Kidney (tissue), 14 donors: Measurements from ENCODE around the gene RAP1A. TPM values are rescaled to one million over a fixed set of nuclear protein-coding genes. Genes with fewer than 3 reads are reported as not detected.
"Not testable (repeated sequence)": the region's sequence is repeated elsewhere in the genome, so short reads cannot be mapped to it uniquely, and the experiment has no call there.

Source experiments
- DNase-seq, 5 donors: peaks; one replicate each; pipeline ENCODE4 v3.0.0-alpha.2; 2013 to 2020
- FAIRE-seq: peaks from 2 replicates; lab custom pipeline; 2012; peaks lifted over from hg19 to GRCh38; lab: Jason Lieb, UNC
- H3K27ac ChIP-seq, 2 donors: one replicate each; pipeline ENCODE4 v1.7.0; 2013; ENCODE audit warnings: low read depth in 2 of 2, low read length in 2 of 2, inconsistent platforms in 1 of 2
- H3K27me3 ChIP-seq: one replicate; pipeline ENCODE4 v1.7.1; 2013; ENCODE audit warnings: low read length, inconsistent platforms; ENCODE audit not compliant: control insufficient read depth, insufficient read depth
- H3K36me3 ChIP-seq, 3 donors: one replicate each; pipeline versions ENCODE4 v1.7.0 to v1.7.1; 2013; ENCODE audit warnings: low read length in 3 of 3, control low read depth in 1 of 3, inconsistent platforms in 1 of 3; ENCODE audit not compliant: insufficient read depth in 3 of 3, control insufficient read depth in 2 of 3
- H3K4me1 ChIP-seq, 3 donors: one replicate each; pipeline versions ENCODE4 v1.7.0 to v1.7.1; 2013; ENCODE audit warnings: low read length in 3 of 3, inconsistent platforms in 1 of 3, low read depth in 1 of 3; ENCODE audit not compliant: control insufficient read depth in 2 of 3, insufficient read depth in 2 of 3
- H3K4me3 ChIP-seq, 3 donors: one replicate each; pipeline versions ENCODE4 v1.7.0 to v1.8.1; 2013; ENCODE audit warnings: low read length in 3 of 3, control low read depth in 1 of 3, inconsistent platforms in 1 of 3
- H3K9ac ChIP-seq, 3 donors: one replicate each; pipeline versions ENCODE4 v1.7.0 to v1.7.1; 2013; ENCODE audit warnings: low read length in 3 of 3, control low read depth in 1 of 3, inconsistent platforms in 1 of 3
- H3K9me3 ChIP-seq, 3 donors: one replicate each; pipeline versions ENCODE4 v1.7.0 to v1.7.1; 2013; ENCODE audit warnings: low read length in 3 of 3, control low read depth in 1 of 3, inconsistent platforms in 1 of 3; ENCODE audit not compliant: control insufficient read depth in 2 of 3, insufficient read depth in 1 of 3
- intact Hi-C: fragments of 100-400 bp; cut with DNase I; formaldehyde crosslinking; loops from one replicate; pipeline ENCODE4 v1.11.1; 2022
- polyA plus RNA-seq: library from polyadenylated mRNA; stranded (reverse); fragments of 350-450 nt; fragmentation: Illumina TruSeq; extraction: RNeasy Lipid Tissue Mini Kit (QIAGEN cat#74804); gene quantifications from one replicate; pipeline ENCODE4 v1.2.3, GENCODE V29; 2014; ENCODE audit warnings: low read depth, low replicate concordance; ENCODE audit not compliant: insufficient read depth
- total RNA-seq: library from RNA; stranded (reverse); fragmentation: NEBNext Ultra II Directional; extraction: Animal tissue kit (Norgen Biotek cat#: 25700); gene quantifications from one replicate; pipeline ENCODE4 v1.2.1, GENCODE V29; 2021
- TF ChIP-seq, protein P1 (sequence below): IDR thresholded peaks from 3 replicates; pipeline ENCODE4 v1.5.1; 2012; ENCODE audit warnings: mild to moderate bottlenecking, moderate library complexity, borderline replicate concordance; ENCODE audit not compliant: insufficient read depth; ENCODE audit errors: extremely low read depth
- donor health status: control.
- donor health status: control.
- donor health status: control.
- donor health status: control.
- donor health status: control.
- donor health status: DM: yes; HTN: yes; CAD: no.
- donor health status: Normal renal cell carcinoma (clear cell type).

Gene RAP1A
- total and polyA plus RNA-seq, 2 donors from 2014 or later, result 55.8 to 91.3 TPM

DNA sequence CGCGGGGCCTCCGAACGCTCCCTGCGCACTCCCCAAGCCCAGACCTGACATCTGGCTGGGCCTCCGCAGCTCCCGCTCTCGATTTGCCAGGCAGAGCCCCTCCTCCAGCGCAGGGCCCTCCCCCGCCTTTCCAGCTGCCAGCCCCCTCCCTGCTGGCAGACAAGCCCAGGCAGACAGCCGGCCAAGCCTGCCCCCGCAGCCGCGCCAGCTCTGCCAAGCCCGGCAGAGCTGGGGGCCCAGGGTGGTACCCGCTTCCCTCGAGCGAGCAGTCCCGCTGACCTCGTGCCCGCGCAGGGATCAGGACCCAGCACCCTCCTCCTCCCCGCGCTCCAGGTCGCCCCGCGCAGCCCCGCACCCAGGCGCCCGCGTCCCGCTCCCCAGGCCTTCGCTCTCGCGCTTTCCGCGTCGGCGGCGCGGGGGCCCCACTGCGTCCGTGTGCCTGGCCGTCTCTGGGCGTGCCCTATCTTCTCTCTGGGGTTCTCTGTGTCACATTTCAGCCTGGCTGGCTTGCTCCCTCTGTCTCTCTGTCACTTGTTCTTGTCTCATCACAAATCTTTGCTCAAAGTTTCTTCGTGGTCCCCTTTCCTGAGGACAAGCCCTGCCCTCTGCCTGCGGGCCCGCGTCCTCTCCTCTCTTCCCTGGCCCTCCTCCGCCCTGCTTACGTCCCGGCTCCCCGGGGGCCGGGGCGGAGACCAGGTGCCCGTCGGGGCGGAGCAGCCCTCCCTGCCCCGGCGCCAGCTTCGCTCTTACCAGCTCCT, 119.0 kb downstream of the RAP1A start:
- no peaks in the 10 kb centered on the region for H3K9me3 ChIP-seq
- H3K36me3 ChIP-seq, result no peaks in the 10 kb centered on the region
- TF ChIP-seq, protein P1, sequence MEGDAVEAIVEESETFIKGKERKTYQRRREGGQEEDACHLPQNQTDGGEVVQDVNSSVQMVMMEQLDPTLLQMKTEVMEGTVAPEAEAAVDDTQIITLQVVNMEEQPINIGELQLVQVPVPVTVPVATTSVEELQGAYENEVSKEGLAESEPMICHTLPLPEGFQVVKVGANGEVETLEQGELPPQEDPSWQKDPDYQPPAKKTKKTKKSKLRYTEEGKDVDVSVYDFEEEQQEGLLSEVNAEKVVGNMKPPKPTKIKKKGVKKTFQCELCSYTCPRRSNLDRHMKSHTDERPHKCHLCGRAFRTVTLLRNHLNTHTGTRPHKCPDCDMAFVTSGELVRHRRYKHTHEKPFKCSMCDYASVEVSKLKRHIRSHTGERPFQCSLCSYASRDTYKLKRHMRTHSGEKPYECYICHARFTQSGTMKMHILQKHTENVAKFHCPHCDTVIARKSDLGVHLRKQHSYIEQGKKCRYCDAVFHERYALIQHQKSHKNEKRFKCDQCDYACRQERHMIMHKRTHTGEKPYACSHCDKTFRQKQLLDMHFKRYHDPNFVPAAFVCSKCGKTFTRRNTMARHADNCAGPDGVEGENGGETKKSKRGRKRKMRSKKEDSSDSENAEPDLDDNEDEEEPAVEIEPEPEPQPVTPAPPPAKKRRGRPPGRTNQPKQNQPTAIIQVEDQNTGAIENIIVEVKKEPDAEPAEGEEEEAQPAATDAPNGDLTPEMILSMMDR, result no peak
- FAIRE-seq (no peak), DNase-seq (peak; percentile 80 to 91 (median 84))
- H3K27me3 ChIP-seq, result no peaks in the 10 kb centered on the region
- intact Hi-C loops, result no loop called here
- H3K4me3 ChIP-seq, result peak overlapping the region; percentile 44 to 89 (median 84)
- H3K27ac ChIP-seq, result peak overlapping the region; percentile 71 to 77
- peak overlapping the region in 2 of 3 donors; percentile 5 to 65 for H3K9ac ChIP-seq
- H3K4me1 ChIP-seq, result peaks cover 0 to 21% (median 5%) of the 10 kb centered on the region in 3 donors

DNA sequence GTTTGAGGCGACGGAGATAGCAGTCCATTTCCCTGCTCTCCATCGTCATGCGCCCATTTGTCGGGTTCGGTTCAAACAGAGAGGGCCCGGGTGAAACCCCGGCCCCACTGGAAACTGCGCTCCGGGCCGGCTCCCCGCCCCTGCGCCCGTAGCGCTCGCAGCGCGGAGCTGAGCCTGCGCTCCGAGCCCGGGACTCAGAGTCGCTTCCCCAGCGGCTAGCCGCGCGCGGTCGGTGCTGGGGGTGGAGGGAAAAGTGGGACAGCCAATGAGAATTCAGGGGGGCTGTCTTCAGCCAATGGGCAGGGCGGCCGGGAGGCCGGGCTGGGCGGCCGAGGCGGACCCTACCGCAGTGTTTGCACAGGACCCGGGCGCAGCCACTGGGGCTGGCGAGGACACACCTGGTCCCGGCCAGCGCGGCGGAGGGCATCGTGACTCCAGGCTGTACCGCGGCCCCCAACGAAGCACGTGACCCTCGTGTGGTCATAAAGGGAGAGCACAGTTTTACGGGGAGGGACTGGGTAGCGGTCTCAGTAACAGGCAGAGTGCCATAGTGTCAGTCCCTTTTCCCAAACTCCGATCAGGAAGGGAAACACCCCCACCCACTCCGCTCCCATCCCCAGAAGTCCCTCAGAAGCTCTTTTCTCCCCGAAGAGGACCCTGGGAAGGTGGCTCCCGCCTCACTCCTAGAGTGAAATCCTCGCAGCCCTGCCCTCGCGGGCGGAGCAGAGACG, 119.8 kb downstream of the RAP1A start, which contains the start of gene INKA2:
INKA2 (minus strand) TSS at position 202 of the 731 bp plus-strand sequence; CDS start at position 49, 153 bp downstream.
- peaks cover 0 to 17% (median 5%) of the 10 kb centered on the region in 3 donors for H3K4me1 ChIP-seq
- H3K36me3 ChIP-seq, result no peaks in the 10 kb centered on the region
- H3K4me3 ChIP-seq, result peak within 1 kb of the TSS; percentile 63 to 89 (median 84)
- H3K9ac ChIP-seq, result peak within 1 kb of the TSS; percentile 34 to 65 (median 39)
- H3K27ac ChIP-seq, result peak within 1 kb of the TSS; percentile 71 to 77
- intact Hi-C loops, result no loop called here
- peak; percentile 86 to 95 (median 90) for DNase-seq
- H3K27me3 ChIP-seq, result no peaks in the 10 kb centered on the region
- TF ChIP-seq, protein P1, result no peak
- FAIRE-seq, result no peak
- no peaks in the 10 kb centered on the region for H3K9me3 ChIP-seq

DNA sequence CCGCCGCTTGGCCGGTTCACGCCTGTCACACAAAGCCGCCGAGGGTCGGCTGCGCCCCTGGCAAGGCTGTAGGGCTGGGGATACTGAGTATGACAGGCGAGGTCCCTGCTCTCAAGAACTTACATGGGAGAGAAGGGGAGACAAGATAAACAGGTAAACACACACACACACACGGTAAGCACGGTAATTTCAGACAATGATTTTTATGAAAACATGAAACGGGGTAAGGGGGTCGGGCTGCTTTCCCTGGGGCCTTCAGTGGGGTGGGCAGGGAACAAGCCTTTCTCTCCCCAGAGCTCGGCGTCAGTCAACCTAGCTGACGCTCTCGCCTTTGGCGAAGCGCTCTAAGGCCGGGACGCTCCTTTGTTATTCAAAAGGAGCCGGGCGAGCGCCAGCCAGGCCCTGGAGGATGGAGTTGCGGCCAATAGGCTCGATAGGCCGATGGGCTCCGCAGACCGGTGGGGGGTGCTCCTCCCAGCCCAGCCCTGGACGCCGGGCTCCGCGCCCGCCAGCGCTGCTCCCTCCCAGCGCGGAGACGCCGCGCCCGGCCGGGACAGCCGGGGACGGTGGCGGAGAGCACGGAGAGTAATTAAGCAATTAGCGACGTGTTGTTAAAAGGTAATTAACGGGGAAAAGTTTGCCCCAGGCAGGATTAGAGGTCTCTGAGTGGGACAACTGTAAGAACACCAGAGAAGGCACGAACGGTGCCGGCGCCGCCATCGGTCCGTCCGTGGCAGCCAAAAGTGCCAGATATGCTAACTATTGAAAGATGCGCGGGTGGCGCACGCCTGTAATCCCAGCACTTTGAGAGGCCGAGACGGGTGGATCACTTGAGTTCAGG, 120.6 kb downstream of the RAP1A start:
- H3K9me3 ChIP-seq, result no peaks in the 10 kb centered on the region
- intact Hi-C loops, result no loop called here
- no peaks in the 10 kb centered on the region for H3K36me3 ChIP-seq
- peak overlapping the region; percentile 63 to 89 (median 84) for H3K4me3 ChIP-seq
- no peaks in the 10 kb centered on the region for H3K27me3 ChIP-seq
- H3K27ac ChIP-seq, result peak overlapping the region in 1 of 2 donors; percentile 53
- H3K4me1 ChIP-seq, result peaks cover 0 to 17% (median 5%) of the 10 kb centered on the region in 3 donors
- DNase-seq (peak; percentile 50 to 86 (median 69)), FAIRE-seq (no peak)
- TF ChIP-seq, protein P1, result no peak
- peak overlapping the region in 2 of 3 donors; percentile 9 to 59 for H3K9ac ChIP-seq

DNA sequence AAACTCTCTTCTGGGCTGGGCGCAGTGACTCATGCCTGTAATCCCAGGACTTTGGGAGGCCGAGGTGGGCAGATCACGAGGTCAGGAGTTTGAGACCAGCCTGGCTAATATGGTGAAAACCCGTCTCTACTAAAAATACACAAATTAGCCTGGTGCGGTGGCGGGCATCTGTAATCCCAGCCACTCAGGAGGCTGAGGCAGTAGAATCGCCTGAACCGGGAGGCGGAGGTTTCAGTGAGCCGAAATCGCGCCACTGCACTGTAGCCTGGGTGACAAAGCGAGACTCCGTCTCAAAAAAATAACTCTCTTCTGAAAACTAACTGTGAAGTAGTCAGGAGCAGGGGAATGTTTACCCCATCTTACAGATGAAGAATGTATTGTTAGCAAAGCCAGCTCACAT, 122.7 kb downstream of the RAP1A start:
- H3K36me3 ChIP-seq, H3K4me3 ChIP-seq, H3K27me3 ChIP-seq, H3K9ac ChIP-seq, intact Hi-C loops, H3K27ac ChIP-seq, H3K9me3 ChIP-seq, FAIRE-seq: not testable (repeated sequence)
- DNase-seq, result peak in 1 of 5 donors; percentile 15
- peaks cover 0 to 15% (median under 1%) of the 10 kb centered on the region in 3 donors for H3K4me1 ChIP-seq
